Fibroblast of mammary gland (primary cell): Measurements from ENCODE around the gene BCL6B.

Source experiments
- DNase-seq: peaks from one replicate; pipeline ENCODE4 v3.0.0-alpha.2; 2010; ENCODE audit warnings: low read depth
- H3K4me3 ChIP-seq: 2 replicates; pipeline ENCODE4 v1.5.1; 2011; ENCODE audit warnings: low read depth, mild to moderate bottlenecking, low read length, moderate library complexity; ENCODE audit not compliant: control insufficient read depth
- CTCF ChIP-seq: conservative IDR thresholded peaks from 2 replicates; pipeline ENCODE4 v1.5.1; 2011; ENCODE audit warnings: low read depth, low read length, inconsistent platforms; ENCODE audit not compliant: control insufficient read depth, insufficient read depth

The BCL6B gene

GRCh38 chr17:7001318-7001961 is 21.4 kb upstream of the BCL6B start:
- DNase-seq: peak; percentile 36
- no peak overlapping the region for H3K4me3 ChIP-seq
- TF ChIP-seq CTCF: peak; percentile 61

- no peak for TF ChIP-seq CTCF
- no peak overlapping the region for H3K4me3 ChIP-seq
- no peak for DNase-seq
These were observed 20.4 kb upstream of the BCL6B start for GRCh38 chr17:7002288-7003047.

GRCh38 chr17:7003745-7004144 is 19.1 kb upstream of the BCL6B start:
- H3K4me3 ChIP-seq: no peak overlapping the region
- no peak for DNase-seq
- TF ChIP-seq CTCF: no peak

- H3K4me3 ChIP-seq: no peak overlapping the region
- peak; percentile 62 for DNase-seq
- TF ChIP-seq CTCF: peak; percentile 69
These were observed 18.2 kb upstream of the BCL6B start for GRCh38 chr17:7004398-7005253.

- TF ChIP-seq CTCF: no peak
- H3K4me3 ChIP-seq: no peak overlapping the region
- DNase-seq: no peak
These were observed 17.1 kb upstream of the BCL6B start for GRCh38 chr17:7005716-7006115.

GRCh38 chr17:7007143-7007542 is 15.7 kb upstream of the BCL6B start:
- TF ChIP-seq CTCF: no peak
- DNase-seq: no peak
- no peak overlapping the region for H3K4me3 ChIP-seq
